Activated naive CD4-positive, alpha-beta T cell treated with anti-CD3 and anti-CD28 coated beads, Interleukin-2, amount 50 U/mL, for 72 hours (primary cell): ENCODE results near the gene TACR2. TPM values are rescaled to one million over a fixed set of nuclear protein-coding genes. Genes with fewer than 3 reads are reported as not detected.

Experiments used
- ATAC-seq, 2 donors: fragments of 150-1000 bp; cut with Tn5 transposase; 2 replicates each; pipeline ENCODE4 v1.10.0; 2021; ENCODE audit warnings: mild to moderate bottlenecking in 2 of 2, moderate library complexity in 2 of 2
- DNase-seq, 2 donors: peaks; one replicate each; pipeline ENCODE4 v3.0.0; 2021 to 2022; ENCODE audit warnings: low spot score in 2 of 2
- H3K27ac Mint-ChIP-seq, 2 donors: one replicate each; pipeline ENCODE4 v1.8.0; 2022; ENCODE audit warnings: mild to moderate bottlenecking in 2 of 2, mixed read lengths in 2 of 2
- H3K36me3 Mint-ChIP-seq, 2 donors: one replicate each; pipeline ENCODE4 v1.8.0; 2022; ENCODE audit warnings: mixed read lengths in 2 of 2
- H3K9me3 Mint-ChIP-seq, 2 donors: one replicate each; pipeline ENCODE4 v1.8.0; 2022; ENCODE audit warnings: mixed read lengths in 2 of 2
- total RNA-seq, 2 donors: library from RNA; stranded (reverse); gene quantifications; one replicate each; pipeline ENCODE4 v1.2.3, GENCODE V29; 2022

The TACR2 gene
- total RNA-seq, 2 donors from 2014 or later = 0.16 TPM; not detected in 1

- ATAC-seq = no peak
- Mint-ChIP-seq H3K27ac (peak overlapping the region in 1 of 2 donors; percentile 65), H3K9me3 (no peaks in the 10 kb centered on the region), H3K36me3 (peaks cover 9 to 27% of the 10 kb centered on the region in 2 donors)
- no peak for DNase-seq
These were observed 15.8 kb downstream of the TACR2 start for GRCh38 chr10:69400936-69401335.

DNA sequence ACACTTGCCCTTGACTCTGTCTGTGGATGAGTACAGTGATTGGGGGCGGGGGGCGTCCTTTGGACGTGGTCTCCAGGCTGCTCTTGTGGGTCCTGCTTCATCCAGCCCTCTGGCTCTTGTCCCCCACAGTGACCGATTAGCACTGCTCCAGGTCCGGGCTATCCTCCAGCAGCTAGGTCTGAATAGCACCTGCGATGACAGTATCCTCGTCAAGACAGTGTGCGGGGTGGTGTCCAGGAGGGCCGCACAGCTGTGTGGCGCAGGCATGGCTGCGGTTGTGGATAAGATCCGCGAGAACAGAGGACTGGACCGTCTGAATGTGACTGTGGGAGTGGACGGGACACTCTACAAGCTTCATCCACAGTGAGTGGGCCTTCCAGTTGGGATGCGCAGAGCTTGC, 18.3 kb downstream of the TACR2 start:
- H3K36me3 Mint-ChIP-seq = peaks cover 15 to 35% of the 10 kb centered on the region in 2 donors
- H3K9me3 Mint-ChIP-seq = no peaks in the 10 kb centered on the region
- no peak for DNase-seq
- peak overlapping the region; percentile 32 to 86 for H3K27ac Mint-ChIP-seq
- ATAC-seq = peak in 1 of 2 donors; percentile 16

DNA sequence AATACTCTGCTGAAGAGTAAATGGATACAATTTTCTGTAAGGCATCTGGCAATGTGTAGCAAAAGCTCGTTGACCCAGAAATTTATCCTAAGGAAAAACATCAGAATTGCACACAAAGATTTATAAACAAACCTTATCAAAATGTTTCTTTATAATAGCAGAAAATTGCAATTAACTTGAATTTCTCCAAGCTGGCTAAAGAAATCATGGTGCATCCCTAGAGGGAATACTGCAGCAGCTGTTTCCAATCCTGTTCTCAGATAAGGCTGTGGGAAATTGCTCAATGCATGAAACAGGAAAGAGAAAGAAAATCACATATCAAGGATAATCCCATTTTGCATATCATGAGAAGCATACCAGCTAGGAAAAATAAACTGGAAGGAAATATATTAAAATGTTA, 18.7 kb downstream of the TACR2 start:
- ATAC-seq (no peak), DNase-seq (no peak)
- H3K9me3 Mint-ChIP-seq = no peaks in the 10 kb centered on the region
- H3K27ac Mint-ChIP-seq = no peak overlapping the region
- H3K36me3 Mint-ChIP-seq = peaks cover 15 to 35% of the 10 kb centered on the region in 2 donors

DNA sequence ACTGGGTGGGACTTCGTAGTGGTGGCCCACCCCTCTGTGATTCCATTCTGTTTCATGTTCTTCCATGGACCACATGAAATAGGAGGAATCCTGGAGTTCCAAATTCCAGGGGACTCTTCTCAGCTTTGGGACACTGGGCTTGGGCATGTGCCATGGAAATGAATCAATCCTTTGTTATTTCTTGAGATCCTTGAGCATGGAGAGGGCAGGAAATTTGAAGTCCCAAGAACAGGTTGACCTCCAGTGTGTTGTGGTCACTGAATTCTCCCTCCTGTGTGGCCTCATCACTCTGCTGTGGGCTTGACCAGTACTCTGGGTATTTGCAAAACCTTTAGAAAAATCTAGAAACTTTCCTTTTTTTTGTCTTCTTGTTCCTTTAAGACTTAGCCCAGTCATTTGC, 22.7 kb downstream of the TACR2 start:
- H3K9me3 Mint-ChIP-seq = no peaks in the 10 kb centered on the region
- no peak for DNase-seq
- no peak for ATAC-seq
- peak overlapping the region; percentile 36 to 74 for H3K27ac Mint-ChIP-seq
- H3K36me3 Mint-ChIP-seq = peaks cover 6 to 16% of the 10 kb centered on the region in 2 donors

GRCh38 chr10:69392481-69393000, 24.2 kb downstream of the TACR2 start:
- ATAC-seq (peak; percentile 83 to 89), DNase-seq (peak; percentile 68 to 76)
- Mint-ChIP-seq H3K27ac (peak overlapping the region; percentile 75 to 92), H3K36me3 (peaks cover 6 to 13% of the 10 kb centered on the region in 2 donors), H3K9me3 (no peaks in the 10 kb centered on the region)

GRCh38 chr10:69391158-69391557, 25.6 kb downstream of the TACR2 start:
- Mint-ChIP-seq H3K27ac (peak overlapping the region in 1 of 2 donors; percentile 10), H3K9me3 (no peaks in the 10 kb centered on the region), H3K36me3 (peaks cover 6 to 17% of the 10 kb centered on the region in 2 donors)
- ATAC-seq = no peak
- DNase-seq = no peak

- no peak for DNase-seq
- H3K36me3 Mint-ChIP-seq = peaks cover 10 to 20% of the 10 kb centered on the region in 2 donors
- no peak for ATAC-seq
- H3K9me3 Mint-ChIP-seq = no peaks in the 10 kb centered on the region
- peak overlapping the region in 1 of 2 donors; percentile 10 for H3K27ac Mint-ChIP-seq
These were observed 26.8 kb downstream of the TACR2 start for GRCh38 chr10:69389827-69390490.

- no peak for DNase-seq
- H3K36me3 Mint-ChIP-seq = peaks cover 10 to 12% of the 10 kb centered on the region in 2 donors
- no peak for ATAC-seq
- no peaks in the 10 kb centered on the region for H3K9me3 Mint-ChIP-seq
- no peak overlapping the region for H3K27ac Mint-ChIP-seq
These were observed 28.2 kb downstream of the TACR2 start for GRCh38 chr10:69388488-69388887.

GRCh38 chr10:69387500-69387899, 29.2 kb downstream of the TACR2 start:
- H3K27ac Mint-ChIP-seq = peak overlapping the region in 1 of 2 donors; percentile 18
- H3K36me3 Mint-ChIP-seq = peaks cover 10 to 12% of the 10 kb centered on the region in 2 donors
- DNase-seq (no peak), ATAC-seq (no peak)
- no peaks in the 10 kb centered on the region for H3K9me3 Mint-ChIP-seq

DNA sequence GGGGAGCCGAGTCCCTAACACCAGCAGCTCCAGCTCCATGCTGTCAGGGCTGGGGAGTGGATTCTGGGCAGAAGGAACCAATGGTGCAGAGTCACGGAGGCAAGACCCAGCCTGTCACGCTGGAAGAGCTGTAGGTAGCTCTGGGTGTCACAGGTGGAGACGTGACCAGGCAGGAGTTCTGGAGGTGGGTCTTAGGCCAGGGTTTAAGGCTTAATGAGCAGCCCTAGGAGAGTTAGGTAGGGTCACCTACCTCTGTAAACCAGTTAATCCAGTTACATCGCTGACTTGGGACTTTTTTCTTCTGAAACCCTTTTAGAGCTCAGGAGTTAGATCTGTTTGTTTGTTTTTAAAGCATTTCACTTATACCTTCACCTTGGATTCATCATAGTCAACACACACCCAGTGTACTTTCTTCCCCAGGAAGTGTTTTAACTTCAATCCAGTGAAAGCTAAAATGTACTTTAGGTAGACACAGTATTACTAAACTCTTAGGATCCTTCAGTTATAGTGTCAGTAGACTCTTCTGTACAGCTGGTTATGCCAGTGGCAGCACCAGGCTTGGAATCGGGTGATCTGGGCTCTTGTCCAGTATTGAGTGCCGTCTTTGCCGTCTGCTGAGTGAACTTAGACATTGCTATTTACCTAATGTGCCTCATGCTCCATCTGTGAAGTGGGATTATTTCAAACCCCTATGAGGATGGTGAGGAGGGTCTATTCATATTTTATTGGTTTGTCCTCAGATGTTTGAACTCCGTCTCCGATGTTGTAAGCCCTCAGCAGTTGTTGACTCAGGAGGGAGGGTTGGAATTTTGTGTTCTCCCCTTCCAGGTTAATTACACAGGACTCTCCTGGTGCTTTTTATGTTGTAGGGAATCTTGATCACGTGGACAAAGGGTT, 31.0 kb downstream of the TACR2 start:
- peaks cover 10 to 12% of the 10 kb centered on the region in 2 donors for H3K36me3 Mint-ChIP-seq
- H3K9me3 Mint-ChIP-seq = no peaks in the 10 kb centered on the region
- peak overlapping the region; percentile 63 to 93 for H3K27ac Mint-ChIP-seq
- DNase-seq (no peak), ATAC-seq (no peak)

- Mint-ChIP-seq H3K36me3 (peaks cover 10 to 12% of the 10 kb centered on the region in 2 donors), H3K27ac (peak overlapping the region in 1 of 2 donors; percentile 85), H3K9me3 (no peaks in the 10 kb centered on the region)
- DNase-seq (no peak), ATAC-seq (no peak)
These were observed 32.4 kb downstream of the TACR2 start for GRCh38 chr10:69384320-69384719.

- peaks cover 10 to 12% of the 10 kb centered on the region in 2 donors for H3K36me3 Mint-ChIP-seq
- ATAC-seq = no peak
- H3K9me3 Mint-ChIP-seq = no peaks in the 10 kb centered on the region
- H3K27ac Mint-ChIP-seq = peak overlapping the region; percentile 53 to 85
- no peak for DNase-seq
These were observed 33.2 kb downstream of the TACR2 start for GRCh38 chr10:69383558-69383957.

DNA sequence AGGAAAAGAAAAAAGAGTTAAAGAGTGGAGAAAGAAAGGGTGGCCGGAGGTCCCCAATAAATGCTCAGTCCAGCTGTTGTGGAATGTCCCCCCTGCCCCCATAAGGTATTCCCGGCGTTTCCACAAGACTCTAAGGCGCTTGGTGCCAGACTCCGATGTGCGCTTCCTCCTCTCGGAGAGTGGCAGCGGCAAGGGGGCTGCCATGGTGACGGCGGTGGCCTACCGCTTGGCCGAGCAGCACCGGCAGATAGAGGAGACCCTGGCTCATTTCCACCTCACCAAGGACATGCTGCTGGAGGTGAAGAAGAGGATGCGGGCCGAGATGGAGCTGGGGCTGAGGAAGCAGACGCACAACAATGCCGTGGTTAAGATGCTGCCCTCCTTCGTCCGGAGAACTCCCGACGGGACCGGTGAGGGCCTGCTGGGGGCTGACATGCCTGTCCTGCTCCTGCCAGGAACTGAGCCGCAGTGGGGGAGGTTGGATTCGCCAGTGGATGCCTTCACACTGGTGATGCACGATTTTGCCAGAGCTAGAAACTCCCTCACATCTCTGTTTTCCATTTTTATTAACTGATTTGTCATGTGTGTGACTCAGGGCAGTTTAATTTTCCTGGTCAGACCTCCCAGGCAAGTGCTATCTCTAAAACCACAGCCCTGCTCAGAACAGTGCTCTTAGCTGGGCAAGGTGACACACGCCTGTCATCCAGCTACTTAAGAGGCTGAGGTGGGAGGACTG, 34.2 kb downstream of the TACR2 start:
- Mint-ChIP-seq H3K36me3 (peaks cover 10 to 12% of the 10 kb centered on the region in 2 donors), H3K27ac (peak overlapping the region in 1 of 2 donors; percentile 47), H3K9me3 (no peaks in the 10 kb centered on the region)
- no peak for DNase-seq
- peak in 1 of 2 donors; percentile 37 for ATAC-seq

DNA sequence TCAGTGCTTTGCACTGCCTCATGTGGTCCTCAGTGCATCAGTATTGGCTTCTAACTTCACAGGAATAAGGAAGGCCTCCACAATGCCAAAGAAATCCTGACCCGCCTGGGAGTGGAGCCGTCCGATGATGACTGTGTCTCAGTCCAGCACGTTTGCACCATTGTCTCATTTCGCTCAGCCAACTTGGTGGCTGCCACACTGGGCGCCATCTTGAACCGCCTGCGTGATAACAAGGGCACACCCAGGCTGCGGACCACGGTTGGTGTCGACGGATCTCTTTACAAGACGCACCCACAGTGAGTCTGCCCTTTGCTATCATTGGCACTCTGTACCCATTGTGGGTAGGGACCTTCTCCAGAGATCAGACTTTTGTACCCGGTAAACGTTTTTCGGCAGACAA, 36.9 kb downstream of the TACR2 start:
- Mint-ChIP-seq H3K9me3 (no peaks in the 10 kb centered on the region), H3K27ac (no peak overlapping the region), H3K36me3 (peaks cover 4 to 5% of the 10 kb centered on the region in 2 donors)
- ATAC-seq = no peak
- no peak for DNase-seq

- no peak for ATAC-seq
- peak overlapping the region in 1 of 2 donors; percentile 41 for H3K27ac Mint-ChIP-seq
- no peak for DNase-seq
- H3K9me3 Mint-ChIP-seq = no peaks in the 10 kb centered on the region
- peaks cover 9 to 14% of the 10 kb centered on the region in 2 donors for H3K36me3 Mint-ChIP-seq
These were observed 38.8 kb downstream of the TACR2 start for GRCh38 chr10:69377933-69378332.

DNA sequence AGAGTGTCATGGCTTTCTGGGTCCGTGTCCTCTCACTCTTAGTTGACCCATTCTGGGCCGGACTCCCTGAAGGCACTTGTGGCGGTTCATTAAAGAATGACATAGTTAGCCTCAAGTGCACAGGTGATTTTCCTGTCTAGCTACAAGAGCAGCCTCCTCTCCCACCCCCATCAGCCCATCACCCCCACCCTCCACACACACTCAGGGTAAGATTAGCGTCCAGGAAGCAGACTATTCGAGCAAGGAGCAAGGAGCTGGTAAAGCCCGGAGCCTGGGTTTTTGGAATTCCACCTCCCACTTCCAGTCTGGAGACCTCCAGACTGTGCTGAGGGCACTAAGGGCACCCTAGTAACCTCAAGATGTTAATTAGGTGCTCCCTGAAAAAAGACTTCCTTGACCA, 39.5 kb downstream of the TACR2 start:
- DNase-seq (no peak), ATAC-seq (no peak)
- Mint-ChIP-seq H3K27ac (peak overlapping the region in 1 of 2 donors; percentile 25), H3K36me3 (peaks cover 9 to 16% of the 10 kb centered on the region in 2 donors), H3K9me3 (no peaks in the 10 kb centered on the region)
